GM18909 (cell line): ENCODE results near the gene SMPD3.

ENCODE experiments used
- ATAC-seq: cut with Tn5 transposase; IDR thresholded peaks from one replicate; pipeline ENCODE4 v1.9.1; 2021; ENCODE audit warnings: mild to moderate bottlenecking; ENCODE audit not compliant: unreplicated experiment, poor library complexity

SMPD3 gene

GRCh38 chr16:68374246-68374805 lies 74.0 kb downstream of the SMPD3 start:
- no peak for ATAC-seq

- ATAC-seq = no peak
Observed at GRCh38 chr16:68373528-68374245, 74.6 kb downstream of the SMPD3 start.

- no peak for ATAC-seq
Observed at GRCh38 chr16:68372806-68373205, 75.5 kb downstream of the SMPD3 start.

- ATAC-seq = no peak
Observed at GRCh38 chr16:68372381-68372720, 76.0 kb downstream of the SMPD3 start.

GRCh38 chr16:68371706-68372380 lies 76.5 kb downstream of the SMPD3 start:
- no peak for ATAC-seq

- no peak for ATAC-seq
Observed at GRCh38 chr16:68371276-68371651, 77.0 kb downstream of the SMPD3 start.

GRCh38 chr16:68370581-68371275 lies 77.6 kb downstream of the SMPD3 start:
- ATAC-seq = no peak

GRCh38 chr16:68369697-68370580 lies 78.4 kb downstream of the SMPD3 start:
- ATAC-seq = peak; percentile 44

GRCh38 chr16:68369168-68369567 lies 79.1 kb downstream of the SMPD3 start:
- ATAC-seq = no peak

GRCh38 chr16:68368301-68368888 lies 79.9 kb downstream of the SMPD3 start:
- ATAC-seq = no peak

GRCh38 chr16:68367891-68368290 lies 80.4 kb downstream of the SMPD3 start:
- no peak for ATAC-seq

GRCh38 chr16:68367440-68367839 lies 80.9 kb downstream of the SMPD3 start:
- no peak for ATAC-seq

GRCh38 chr16:68367030-68367429 lies 81.3 kb downstream of the SMPD3 start:
- ATAC-seq = no peak

- ATAC-seq = no peak
Observed at GRCh38 chr16:68366062-68366461, 82.2 kb downstream of the SMPD3 start.

- ATAC-seq = no peak
Observed at GRCh38 chr16:68365167-68365817, 83.0 kb downstream of the SMPD3 start.

- ATAC-seq = no peak
Observed at GRCh38 chr16:68364561-68364998, 83.7 kb downstream of the SMPD3 start.

- ATAC-seq = no peak
Observed at GRCh38 chr16:68363658-68364521, 84.4 kb downstream of the SMPD3 start.

- ATAC-seq = no peak
Observed at GRCh38 chr16:68362947-68363657, 85.2 kb downstream of the SMPD3 start.
